HG03469 (cell line): ENCODE data around the gene ANKH.
"Not testable (repeated sequence)": the region's sequence is repeated elsewhere in the genome, so short reads cannot be mapped to it uniquely, and the experiment has no call there.

ENCODE experiments used
- ATAC-seq: cut with Tn5 transposase; IDR thresholded peaks from one replicate; pipeline ENCODE4 v1.9.1; 2021; ENCODE audit warnings: mild to moderate bottlenecking, moderate library complexity, moderate number of reproducible peaks; ENCODE audit not compliant: unreplicated experiment

The ANKH gene

GRCh38 chr5:14797385-14797784 lies 74.2 kb downstream of the ANKH start:
- ATAC-seq, result not testable (repeated sequence)

GRCh38 chr5:14794583-14795230 lies 76.9 kb downstream of the ANKH start:
- no peak for ATAC-seq

- ATAC-seq, result no peak
These were observed 77.7 kb downstream of the ANKH start for GRCh38 chr5:14793851-14794250.

- no peak for ATAC-seq
These were observed 80.7 kb downstream of the ANKH start for GRCh38 chr5:14790911-14791310.

GRCh38 chr5:14790220-14790619 lies 81.4 kb downstream of the ANKH start:
- ATAC-seq, result no peak

GRCh38 chr5:14787801-14788579 lies 83.6 kb downstream of the ANKH start:
- no peak for ATAC-seq

- peak; percentile 53 for ATAC-seq
These were observed 87.9 kb downstream of the ANKH start for GRCh38 chr5:14783691-14784090.

- no peak for ATAC-seq
These were observed 89.0 kb downstream of the ANKH start for GRCh38 chr5:14782591-14782990.

GRCh38 chr5:14781106-14781505 lies 90.5 kb downstream of the ANKH start:
- peak; percentile 66 for ATAC-seq

GRCh38 chr5:14779975-14780374 lies 91.6 kb downstream of the ANKH start:
- no peak for ATAC-seq

- no peak for ATAC-seq
These were observed 92.8 kb downstream of the ANKH start for GRCh38 chr5:14778792-14779070.

GRCh38 chr5:14777932-14778791 lies 93.4 kb downstream of the ANKH start:
- ATAC-seq, result no peak

GRCh38 chr5:14777187-14777586 lies 94.4 kb downstream of the ANKH start:
- ATAC-seq, result no peak

- no peak for ATAC-seq
These were observed 95.0 kb downstream of the ANKH start for GRCh38 chr5:14776602-14777001.

- ATAC-seq, result no peak
These were observed 95.7 kb downstream of the ANKH start for GRCh38 chr5:14775857-14776256.

- ATAC-seq, result no peak
These were observed 98.0 kb downstream of the ANKH start for GRCh38 chr5:14773588-14773987.

GRCh38 chr5:14771972-14772371 lies 99.6 kb downstream of the ANKH start:
- no peak for ATAC-seq

- ATAC-seq, result no peak
These were observed 100.4 kb downstream of the ANKH start for GRCh38 chr5:14771189-14771588.

- no peak for ATAC-seq
These were observed 102.8 kb downstream of the ANKH start for GRCh38 chr5:14768508-14769365.

GRCh38 chr5:14767735-14768507 lies 103.7 kb downstream of the ANKH start:
- ATAC-seq, result no peak
